ENCODE results near the gene TJAP1. TPM values are rescaled to one million over a fixed set of nuclear protein-coding genes. Genes with fewer than 3 reads are reported as not detected.
A peak's percentile ranks its signal among the peaks of the same experiment; 100 is the strongest.

The TJAP1 gene
- total RNA-seq, 1 donor from 2014 or later: 31.0 TPM

DNA sequence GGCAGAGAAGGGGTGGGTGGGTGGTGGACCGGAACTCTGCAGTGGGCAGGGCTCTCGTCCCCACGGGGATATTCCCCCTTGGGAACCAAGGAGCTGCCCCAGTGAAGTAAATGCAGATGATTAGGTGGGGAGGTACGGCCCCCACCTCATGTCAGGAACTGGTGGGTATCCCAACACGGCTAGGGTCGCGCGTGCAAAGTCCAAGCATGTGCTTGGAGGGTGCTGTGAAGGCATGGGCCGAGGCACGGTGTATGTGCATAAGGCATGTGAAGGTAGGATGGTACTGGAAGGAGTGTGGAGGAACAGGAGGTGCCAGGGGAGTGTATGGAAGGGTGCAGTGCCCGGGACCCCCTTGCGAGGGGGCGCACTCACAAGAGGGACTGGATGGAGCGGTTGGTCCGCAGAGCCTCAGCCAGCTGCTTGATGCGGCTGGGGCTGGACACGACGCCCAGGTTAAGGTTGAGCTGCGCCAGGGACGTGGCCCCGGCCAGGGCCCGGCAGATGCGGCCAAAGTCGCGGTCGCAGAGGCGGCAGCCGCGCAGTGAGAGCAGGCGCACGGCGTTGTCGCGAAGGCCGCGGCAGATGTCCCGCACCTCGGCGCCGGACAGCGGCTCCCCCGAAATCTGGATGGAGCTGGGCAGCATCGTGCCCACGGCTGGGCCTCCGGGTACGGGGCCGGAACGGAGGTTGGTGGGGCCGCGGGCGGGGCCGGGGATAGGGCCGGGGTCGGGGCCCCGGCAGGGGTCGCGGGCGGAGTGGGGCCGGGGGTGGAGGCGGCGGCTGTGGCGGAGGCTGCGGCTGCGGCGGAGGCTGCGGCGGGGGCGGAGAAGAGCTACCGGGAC is 32.0 kb downstream of the TJAP1 start:
- peak overlapping the region; percentile 70 for H3K4me3 Mint-ChIP-seq (ENCODE audit: unreplicated experiment)
- no peak for DNase-seq (ENCODE audit: low spot score)
- H3K27me3 Mint-ChIP-seq (ENCODE audit: low read depth): no peaks in the 10 kb centered on the region
- peaks cover 11% of the 10 kb centered on the region for H3K4me1 Mint-ChIP-seq (ENCODE audit: low read depth)
- peaks cover 16% of the 10 kb centered on the region for H3K36me3 Mint-ChIP-seq (ENCODE audit: low read depth)
- TF ChIP-seq, protein P1, sequence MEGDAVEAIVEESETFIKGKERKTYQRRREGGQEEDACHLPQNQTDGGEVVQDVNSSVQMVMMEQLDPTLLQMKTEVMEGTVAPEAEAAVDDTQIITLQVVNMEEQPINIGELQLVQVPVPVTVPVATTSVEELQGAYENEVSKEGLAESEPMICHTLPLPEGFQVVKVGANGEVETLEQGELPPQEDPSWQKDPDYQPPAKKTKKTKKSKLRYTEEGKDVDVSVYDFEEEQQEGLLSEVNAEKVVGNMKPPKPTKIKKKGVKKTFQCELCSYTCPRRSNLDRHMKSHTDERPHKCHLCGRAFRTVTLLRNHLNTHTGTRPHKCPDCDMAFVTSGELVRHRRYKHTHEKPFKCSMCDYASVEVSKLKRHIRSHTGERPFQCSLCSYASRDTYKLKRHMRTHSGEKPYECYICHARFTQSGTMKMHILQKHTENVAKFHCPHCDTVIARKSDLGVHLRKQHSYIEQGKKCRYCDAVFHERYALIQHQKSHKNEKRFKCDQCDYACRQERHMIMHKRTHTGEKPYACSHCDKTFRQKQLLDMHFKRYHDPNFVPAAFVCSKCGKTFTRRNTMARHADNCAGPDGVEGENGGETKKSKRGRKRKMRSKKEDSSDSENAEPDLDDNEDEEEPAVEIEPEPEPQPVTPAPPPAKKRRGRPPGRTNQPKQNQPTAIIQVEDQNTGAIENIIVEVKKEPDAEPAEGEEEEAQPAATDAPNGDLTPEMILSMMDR (IDR thresholded peaks at IDR 0.05): no peak
- no peak overlapping the region for H3K27ac Mint-ChIP-seq (ENCODE audit: unreplicated experiment)
- H3K9me3 Mint-ChIP-seq (ENCODE audit: low read depth): no peaks in the 10 kb centered on the region

DNA sequence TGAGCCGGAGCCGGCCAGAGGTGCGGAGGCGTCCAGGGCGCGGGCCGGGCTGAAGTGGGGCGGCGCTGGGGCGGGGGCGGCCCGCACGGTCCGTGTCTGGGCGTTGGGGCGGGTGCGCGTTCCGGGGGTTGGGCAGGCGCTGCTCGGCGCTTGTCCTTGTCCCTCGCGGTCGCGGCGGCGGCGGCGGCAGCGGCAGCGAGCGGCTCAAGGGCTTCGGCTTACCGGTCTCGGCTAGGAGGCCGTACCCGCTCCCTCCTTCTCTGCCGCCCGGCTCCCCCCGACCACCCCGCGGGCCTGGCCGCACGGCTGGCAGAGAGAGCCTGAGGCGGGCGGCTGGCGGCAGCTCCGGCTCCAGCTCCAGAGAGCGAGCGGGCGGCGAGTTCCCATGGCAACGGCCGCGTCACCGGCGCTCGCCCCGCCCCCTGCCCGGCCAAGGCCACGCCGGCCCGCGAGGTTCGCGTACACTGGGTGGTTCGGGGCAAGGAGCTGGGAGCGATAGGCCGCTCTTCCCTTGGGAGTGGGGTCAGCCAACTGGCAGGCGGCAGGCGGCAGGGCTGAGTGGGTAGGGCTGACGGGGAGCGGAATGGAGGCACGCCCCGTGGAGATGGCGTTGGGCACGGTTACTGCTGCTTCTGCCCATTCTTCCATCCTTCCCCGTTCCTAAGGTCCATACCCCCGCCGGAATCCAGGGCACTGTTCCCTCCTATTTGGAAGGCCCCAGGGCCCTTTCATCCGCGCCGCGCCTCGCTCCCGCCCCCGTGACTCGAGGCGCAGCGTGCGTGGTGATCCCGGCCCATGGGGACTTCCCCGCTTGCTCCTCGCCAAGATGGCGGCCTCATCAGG is 32.8 kb downstream of the TJAP1 start, which contains the start of gene LRRC73:
LRRC73 (minus strand) TSS at position 363 of the 843 bp plus-strand sequence. CDS start 561 bp downstream, outside the sequence.
- H3K9me3 Mint-ChIP-seq (ENCODE audit: low read depth): no peaks in the 10 kb centered on the region

DNA sequence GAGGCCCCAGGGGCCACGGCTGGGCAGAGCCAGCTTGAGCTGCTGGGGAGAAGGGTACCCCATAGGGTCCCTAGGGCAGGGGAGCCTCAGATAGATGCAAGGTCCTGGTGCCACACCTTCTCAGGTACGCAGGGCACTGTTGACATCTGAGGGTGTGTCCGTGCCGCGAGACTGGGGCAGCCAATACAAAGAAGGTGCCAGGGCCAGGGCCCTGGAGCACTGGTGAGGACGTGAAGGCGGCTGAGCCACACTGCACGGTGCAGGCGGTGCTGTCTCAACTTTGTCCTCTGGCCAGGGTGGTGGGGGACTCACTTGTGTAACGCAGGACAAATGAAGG is 33.4 kb downstream of the TJAP1 start:
- Mint-ChIP-seq H3K36me3 (ENCODE audit: low read depth) (peaks cover 20% of the 10 kb centered on the region), H3K27ac (ENCODE audit: unreplicated experiment) (no peak overlapping the region), H3K9me3 (ENCODE audit: low read depth) (no peaks in the 10 kb centered on the region), H3K4me3 (ENCODE audit: unreplicated experiment) (peak overlapping the region; percentile 70), H3K27me3 (ENCODE audit: low read depth) (no peaks in the 10 kb centered on the region), H3K4me1 (ENCODE audit: low read depth) (peaks cover 24% of the 10 kb centered on the region)
- TF ChIP-seq, protein P1 (IDR thresholded peaks at IDR 0.05): no peak
- DNase-seq (ENCODE audit: low spot score): no peak

More for the DNA sequence above, 32.8 kb downstream of the TJAP1 start, which contains the start of gene LRRC73:
- H3K36me3 Mint-ChIP-seq (ENCODE audit: low read depth): peaks cover 20% of the 10 kb centered on the region
- DNase-seq (ENCODE audit: low spot score): no peak
- peaks cover 18% of the 10 kb centered on the region for H3K4me1 Mint-ChIP-seq (ENCODE audit: low read depth)
- no peaks in the 10 kb centered on the region for H3K27me3 Mint-ChIP-seq (ENCODE audit: low read depth)
- peak within 1 kb of the TSS; percentile 70 for H3K4me3 Mint-ChIP-seq (ENCODE audit: unreplicated experiment)
- peak within 1 kb of the TSS; percentile 41 for H3K27ac Mint-ChIP-seq (ENCODE audit: unreplicated experiment)
- TF ChIP-seq, protein P1 (IDR thresholded peaks at IDR 0.05): no peak

DNA sequence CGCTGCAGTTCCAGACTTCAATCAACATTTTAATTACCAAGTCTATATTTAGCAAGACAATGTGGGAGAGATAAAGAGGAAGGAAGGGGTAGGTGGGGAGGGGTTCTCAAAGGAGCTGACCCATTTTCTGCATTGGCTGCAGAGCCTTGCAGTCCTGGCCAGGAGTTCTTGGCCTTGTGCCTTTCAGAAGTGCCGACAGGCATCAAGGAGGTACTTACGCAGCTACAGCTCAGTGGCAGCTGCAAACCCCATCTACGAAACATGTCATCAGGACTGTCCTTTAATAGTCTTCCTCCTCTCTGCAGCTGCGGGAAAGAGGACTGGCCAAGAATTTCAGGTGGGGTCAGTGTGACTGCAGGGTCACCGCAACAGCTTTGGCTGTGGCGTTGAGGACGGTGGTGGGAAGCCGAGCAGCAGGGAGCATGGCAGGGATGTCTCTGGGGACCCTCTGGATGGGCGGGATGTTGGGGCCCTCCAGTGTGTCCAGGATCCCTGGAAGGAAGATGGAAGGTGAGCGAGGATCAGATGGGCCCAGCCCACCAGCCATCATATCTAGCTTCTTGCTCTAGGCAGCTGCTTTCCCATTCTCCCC is 34.5 kb downstream of the TJAP1 start:
- TF ChIP-seq, protein P1 (IDR thresholded peaks at IDR 0.05): no peak
- Mint-ChIP-seq H3K27ac (ENCODE audit: unreplicated experiment) (no peak overlapping the region), H3K36me3 (ENCODE audit: low read depth) (peaks cover 24% of the 10 kb centered on the region), H3K4me1 (ENCODE audit: low read depth) (peaks cover 31% of the 10 kb centered on the region), H3K27me3 (ENCODE audit: low read depth) (no peaks in the 10 kb centered on the region), H3K4me3 (ENCODE audit: unreplicated experiment) (no peak overlapping the region), H3K9me3 (ENCODE audit: low read depth) (no peaks in the 10 kb centered on the region)
- DNase-seq (ENCODE audit: low spot score): no peak

DNA sequence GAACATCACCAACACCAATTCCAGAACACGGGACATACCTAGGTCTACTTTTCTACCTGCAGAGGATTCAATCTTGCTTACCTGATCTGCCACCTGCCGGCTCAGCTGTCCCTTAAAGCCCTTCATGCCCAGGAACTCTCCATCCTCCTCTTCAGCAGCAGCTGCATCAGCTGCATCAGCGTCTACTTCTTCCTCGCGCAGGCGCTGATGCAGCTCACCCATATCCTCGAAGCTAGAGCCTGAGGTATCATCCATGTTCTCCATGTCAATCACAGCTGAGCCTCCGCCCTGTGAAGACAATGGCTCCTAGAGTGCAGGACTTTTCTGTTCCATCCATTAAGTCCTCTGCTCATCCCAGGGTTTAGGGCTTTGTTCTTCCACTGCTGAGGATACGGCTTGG is 38.4 kb downstream of the TJAP1 start:
- Mint-ChIP-seq H3K36me3 (ENCODE audit: low read depth) (peaks cover 34% of the 10 kb centered on the region), H3K4me1 (ENCODE audit: low read depth) (peaks cover 24% of the 10 kb centered on the region), H3K9me3 (ENCODE audit: low read depth) (no peaks in the 10 kb centered on the region), H3K27ac (ENCODE audit: unreplicated experiment) (no peak overlapping the region), H3K27me3 (ENCODE audit: low read depth) (no peaks in the 10 kb centered on the region), H3K4me3 (ENCODE audit: unreplicated experiment) (no peak overlapping the region)
- no peak for DNase-seq (ENCODE audit: low spot score)
- TF ChIP-seq, protein P1 (IDR thresholded peaks at IDR 0.05): no peak

Measured in chondrocyte (in vitro differentiated cells).